GM18858 (cell line): ENCODE measurements around the gene PTPRN2.

ENCODE experiments used
- ATAC-seq: cut with Tn5 transposase; IDR thresholded peaks from one replicate; pipeline ENCODE4 v1.9.1; 2021; ENCODE audit not compliant: unreplicated experiment

The PTPRN2 gene

GRCh38 chr7:157870644-157871290 is 716.9 kb downstream of the PTPRN2 start:
- ATAC-seq = no peak

GRCh38 chr7:157869793-157870192 is 717.8 kb downstream of the PTPRN2 start:
- no peak for ATAC-seq

DNA sequence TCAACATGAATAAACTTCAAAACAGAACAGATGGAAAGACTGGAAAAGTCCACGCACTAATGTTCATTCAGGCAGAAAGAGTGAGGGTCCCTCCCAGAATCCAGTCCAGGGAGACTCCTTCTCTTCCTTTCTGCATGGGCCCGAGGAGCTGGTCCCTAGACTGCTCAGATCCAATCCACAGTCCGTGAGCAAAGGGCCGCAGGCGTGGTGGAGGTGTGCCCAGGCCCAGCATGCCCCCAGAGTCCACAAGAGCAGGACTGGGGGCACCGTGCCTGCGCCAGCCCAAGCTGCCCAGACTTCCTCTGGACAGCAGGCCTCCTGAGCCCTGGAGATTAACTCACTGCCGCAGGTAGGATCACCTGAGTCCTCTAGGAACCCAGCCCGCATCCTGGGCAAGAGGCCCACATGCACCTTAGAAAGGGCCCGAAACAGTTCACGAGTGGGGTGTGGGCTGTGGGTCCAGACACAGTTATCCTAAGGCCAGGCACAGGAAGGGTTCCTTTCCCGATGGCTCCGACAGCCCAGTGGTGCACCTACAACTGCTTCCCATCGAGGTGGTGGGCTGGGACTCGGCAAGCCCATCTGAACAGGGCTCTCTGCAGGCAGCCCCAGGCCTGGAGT is 719.8 kb downstream of the PTPRN2 start:
- ATAC-seq = no peak

DNA sequence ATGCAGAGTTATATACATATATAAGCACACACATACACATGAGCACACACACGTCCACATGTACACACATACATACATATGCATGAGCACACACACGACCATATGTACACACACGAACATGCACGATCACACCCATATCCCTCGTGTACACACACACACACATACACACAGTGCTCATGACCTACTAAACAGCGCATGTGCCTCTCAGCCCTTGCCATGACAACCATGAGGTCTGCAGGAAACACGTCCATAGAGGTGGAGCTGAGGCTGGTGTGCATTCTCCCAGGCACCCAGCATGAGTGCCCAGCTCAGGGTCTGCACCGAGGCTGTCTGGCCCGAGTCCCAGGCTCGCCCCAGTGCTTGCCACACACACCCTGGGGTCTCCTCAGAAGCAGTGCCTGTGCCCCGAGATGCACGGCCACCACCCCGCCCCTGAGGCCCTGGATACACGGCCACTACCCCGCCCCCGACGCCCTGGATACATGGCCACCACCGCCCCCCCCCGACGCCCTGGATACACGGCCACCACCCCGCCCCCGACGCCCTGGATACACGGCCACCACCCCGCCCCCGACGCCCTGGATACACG is 721.2 kb downstream of the PTPRN2 start:
- no peak for ATAC-seq

DNA sequence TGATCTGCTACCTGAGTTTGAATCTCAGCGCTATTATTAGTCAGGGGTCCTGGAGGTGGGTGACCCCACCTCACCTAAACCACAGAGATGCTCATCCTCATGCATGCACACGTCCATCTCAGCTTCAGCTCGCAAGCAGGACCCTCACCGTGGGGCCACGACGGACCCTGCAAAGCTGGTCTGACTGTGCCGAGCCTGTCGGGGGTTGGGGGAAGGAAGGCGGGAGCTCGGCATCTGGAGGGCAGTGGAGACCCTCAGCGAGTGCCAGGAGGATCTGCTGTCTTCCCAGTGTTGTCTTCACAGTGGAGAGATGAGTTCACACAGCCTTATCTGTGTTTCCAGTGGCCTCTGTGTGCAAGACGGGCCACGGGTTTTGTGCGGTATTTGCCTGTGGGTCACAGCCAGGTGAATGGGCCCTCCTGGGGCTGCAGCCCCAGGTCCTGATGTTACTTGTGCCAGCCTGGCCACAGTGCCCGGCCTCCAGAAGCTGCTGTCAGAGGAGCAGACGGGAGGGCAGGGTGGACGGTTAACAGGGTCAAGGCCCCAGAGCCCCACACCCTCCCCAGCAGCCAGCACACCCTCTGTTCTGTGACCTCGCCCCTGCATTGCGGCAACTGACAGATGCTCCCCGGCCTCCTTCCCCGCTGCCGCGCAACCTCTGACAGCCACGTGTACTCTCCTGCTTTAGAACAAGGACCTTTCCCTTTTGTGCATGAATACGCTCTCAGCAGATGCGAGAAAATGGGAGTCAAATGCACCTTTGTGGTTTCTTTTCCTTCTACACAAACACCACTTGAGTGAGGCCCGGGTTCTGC is 722.1 kb downstream of the PTPRN2 start:
- ATAC-seq = no peak

DNA sequence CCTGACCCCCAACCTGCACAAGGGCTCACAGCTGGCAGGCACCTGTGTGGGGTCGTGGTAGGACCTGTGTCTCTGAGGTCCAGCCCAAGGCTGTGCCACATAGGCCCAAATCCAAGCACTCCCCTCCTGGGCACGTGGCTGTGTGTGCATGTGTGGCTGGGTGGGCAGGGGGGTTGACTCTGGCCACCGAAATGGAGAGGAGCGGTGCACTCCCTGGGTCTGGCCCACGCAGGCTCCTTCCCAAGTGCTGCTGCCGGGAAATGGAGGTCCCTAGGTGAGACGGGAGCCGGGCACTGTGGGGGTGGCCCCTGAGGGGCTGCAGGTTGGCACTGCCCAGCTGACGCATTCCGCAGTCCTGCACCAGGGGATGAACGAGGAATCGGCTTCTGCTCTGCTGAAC is 722.7 kb downstream of the PTPRN2 start:
- no peak for ATAC-seq

- no peak for ATAC-seq
Measured at GRCh38 chr7:157863906-157864810, 723.5 kb downstream of the PTPRN2 start.

DNA sequence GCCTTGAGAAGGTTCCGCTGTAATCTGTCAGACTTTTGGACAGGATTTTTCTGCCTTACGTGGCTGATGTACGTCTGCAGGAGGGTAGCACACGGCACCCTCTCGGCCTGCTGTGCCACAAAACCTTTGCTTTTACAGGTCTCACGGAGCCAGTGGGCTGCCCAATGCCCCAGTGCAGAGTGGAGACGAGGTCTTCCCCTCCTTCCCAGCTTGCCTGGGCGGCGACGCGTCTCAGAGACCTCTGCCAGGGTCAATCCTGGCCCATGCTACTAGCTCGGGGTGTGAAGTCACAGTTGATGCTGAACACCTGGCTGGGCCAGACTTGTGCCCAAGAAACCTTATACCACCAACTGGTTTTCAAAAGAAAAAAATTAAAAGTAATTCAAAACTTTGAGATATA is 724.4 kb downstream of the PTPRN2 start:
- ATAC-seq = no peak

GRCh38 chr7:157862731-157863130 is 724.9 kb downstream of the PTPRN2 start:
- ATAC-seq = no peak

GRCh38 chr7:157861551-157861950 is 726.1 kb downstream of the PTPRN2 start:
- ATAC-seq = no peak

GRCh38 chr7:157861031-157861491 is 726.6 kb downstream of the PTPRN2 start:
- ATAC-seq = no peak

- ATAC-seq = no peak
Measured at GRCh38 chr7:157860406-157860805, 727.2 kb downstream of the PTPRN2 start.

GRCh38 chr7:157859915-157860314 is 727.7 kb downstream of the PTPRN2 start:
- no peak for ATAC-seq

GRCh38 chr7:157857578-157858075 is 730.0 kb downstream of the PTPRN2 start:
- no peak for ATAC-seq

GRCh38 chr7:157856873-157857577 is 730.6 kb downstream of the PTPRN2 start:
- ATAC-seq = no peak

DNA sequence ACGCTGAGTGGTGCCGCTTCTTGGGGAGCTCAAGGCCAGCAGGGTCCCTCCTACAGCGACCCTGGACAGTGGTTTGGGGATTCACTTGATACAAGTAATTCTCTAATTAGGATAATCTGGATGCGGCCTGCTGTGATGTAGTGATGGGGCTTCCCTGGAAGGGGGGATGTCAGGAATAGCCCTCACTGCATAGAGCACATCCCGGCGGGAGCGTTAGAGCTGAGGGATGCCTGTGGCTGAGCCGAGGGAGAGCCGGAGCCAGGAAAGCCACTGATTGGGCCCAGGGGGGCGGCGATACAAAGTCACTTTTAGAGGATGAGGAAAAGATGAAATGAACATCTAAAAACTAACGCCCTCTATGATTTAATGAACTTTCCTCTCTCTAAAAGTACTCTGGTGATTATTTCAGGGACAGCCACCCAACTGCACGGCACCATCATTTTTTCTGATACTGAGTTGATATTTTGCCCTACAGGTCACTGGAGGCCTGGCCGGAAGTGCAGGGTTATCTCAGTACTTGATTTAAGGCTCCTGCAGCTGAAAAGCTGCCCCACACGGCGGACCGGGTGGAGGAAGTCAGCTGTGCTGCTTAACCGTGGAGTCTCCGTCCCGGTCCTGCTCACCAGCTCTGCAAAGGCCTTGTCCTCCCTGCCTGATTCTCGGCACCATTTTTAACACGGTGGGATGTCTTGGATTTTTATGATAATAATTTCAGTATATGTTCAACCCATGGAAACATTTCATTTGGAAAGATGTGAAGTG is 732.0 kb downstream of the PTPRN2 start:
- no peak for ATAC-seq

- no peak for ATAC-seq
Measured at GRCh38 chr7:157855016-157855415, 732.6 kb downstream of the PTPRN2 start.

- no peak for ATAC-seq
Measured at GRCh38 chr7:157854066-157854891, 733.3 kb downstream of the PTPRN2 start.
